Upper lobe of left lung (tissue), 4 donors: Measurements from ENCODE around the gene SLC25A21.

ENCODE experiments used
- CTCF ChIP-seq, 6 experiments: fragments of 450-650 bp in 4 of 6; fragments of 200-600 bp in 2 of 6; sonication (generic) in 2 of 6; IDR thresholded peaks; one replicate each; pipeline ENCODE4 v1.5.1; 2016 to 2019; ENCODE audit warnings: antibody characterized with exemption in 6 of 6
- POLR2A ChIP-seq, 4 donors: fragments of 450-650 bp; IDR thresholded peaks; one replicate each; pipeline ENCODE4 v1.5.1; 2016 to 2017; ENCODE audit warnings: antibody characterized with exemption in 4 of 4, mild to moderate bottlenecking in 2 of 4

- TF ChIP-seq CTCF (IDR thresholded peaks at IDR 0.05) (no peak), POLR2A (IDR thresholded peaks at IDR 0.05) (no peak)
Observed at GRCh38 chr14:37098132-37098531, 74.3 kb downstream of the SLC25A21 start.
